Measurements from ENCODE around the gene ACSS1. TPM values are rescaled to one million over a fixed set of nuclear protein-coding genes. Genes with fewer than 3 reads are reported as not detected.

The ACSS1 gene
- total RNA-seq, 1 donor from 2014 or later = 0.27 TPM

- Mint-ChIP-seq H3K27me3 (ENCODE audit: low read depth, unreplicated experiment) (peaks cover 42% of the 10 kb centered on the region), H3K9me3 (ENCODE audit: unreplicated experiment) (peaks cover 2% of the 10 kb centered on the region), H3K36me3 (ENCODE audit: low read depth, unreplicated experiment) (no peaks in the 10 kb centered on the region), H3K4me1 (ENCODE audit: low read depth, unreplicated experiment) (peaks cover 2% of the 10 kb centered on the region), H3K4me3 (ENCODE audit: unreplicated experiment) (no peak overlapping the region), H3K27ac (ENCODE audit: unreplicated experiment) (no peak overlapping the region)
- Histone ChIP-seq H3K4me1 (ENCODE audit: insufficient read depth, low read length) (peaks cover 8% of the 10 kb centered on the region), H3K79me2 (ENCODE audit: insufficient read depth, low read length) (no peaks in the 10 kb centered on the region), H3K36me3 (ENCODE audit: insufficient read depth, low read length) (no peaks in the 10 kb centered on the region), H3K9me3 (ENCODE audit: insufficient read depth, low read depth, low read length) (no peaks in the 10 kb centered on the region), H2AFZ (ENCODE audit: low read depth, low read length) (peak overlapping the region; percentile 50), H3K4me3 (ENCODE audit: insufficient read depth, low read depth, low read length) (no peak overlapping the region), H4K20me1 (ENCODE audit: insufficient read depth, low read length) (no peaks in the 10 kb centered on the region), H3K27me3 (ENCODE audit: insufficient read depth, low read length) (peaks cover 11% of the 10 kb centered on the region), H3K4me2 (ENCODE audit: low read length) (peak overlapping the region; percentile 67), H3K27ac (ENCODE audit: low read depth, low read length) (no peak overlapping the region), H3K9ac (ENCODE audit: low read length) (no peak overlapping the region)
- FAIRE-seq = no peak
- TF ChIP-seq EZH2 (IDR thresholded peaks at IDR 0.05; ENCODE audit: insufficient read depth, low read length) (no peak), CTCF (IDR thresholded peaks at IDR 0.05; ENCODE audit: insufficient read depth, low read depth, low read length) (no peak)
- DNase-seq (ENCODE audit: low read depth) = peak; percentile 29
Measured at GRCh38 chr20:25032478-25033264, 25.3 kb downstream of the ACSS1 start.

- Mint-ChIP-seq H3K4me3 (ENCODE audit: unreplicated experiment) (no peak overlapping the region), H3K9me3 (ENCODE audit: unreplicated experiment) (peaks cover 2% of the 10 kb centered on the region), H3K36me3 (ENCODE audit: low read depth, unreplicated experiment) (no peaks in the 10 kb centered on the region), H3K4me1 (ENCODE audit: low read depth, unreplicated experiment) (peaks cover 2% of the 10 kb centered on the region), H3K27me3 (ENCODE audit: low read depth, unreplicated experiment) (peaks cover 43% of the 10 kb centered on the region), H3K27ac (ENCODE audit: unreplicated experiment) (no peak overlapping the region)
- TF ChIP-seq CTCF (IDR thresholded peaks at IDR 0.05; ENCODE audit: insufficient read depth, low read depth, low read length) (no peak), EZH2 (IDR thresholded peaks at IDR 0.05; ENCODE audit: insufficient read depth, low read length) (no peak)
- no peaks in the 10 kb centered on the region for H3K79me2 ChIP-seq (ENCODE audit: insufficient read depth, low read length)
- peaks cover 9% of the 10 kb centered on the region for H3K27me3 ChIP-seq (ENCODE audit: insufficient read depth, low read length)
- no peaks in the 10 kb centered on the region for H4K20me1 ChIP-seq (ENCODE audit: insufficient read depth, low read length)
- no peak for DNase-seq (ENCODE audit: low read depth)
- no peak overlapping the region for H2AFZ ChIP-seq (ENCODE audit: low read depth, low read length)
- no peak overlapping the region for H3K27ac ChIP-seq (ENCODE audit: low read depth, low read length)
- no peak overlapping the region for H3K9ac ChIP-seq (ENCODE audit: low read length)
- H3K36me3 ChIP-seq (ENCODE audit: insufficient read depth, low read length) = no peaks in the 10 kb centered on the region
- peak overlapping the region; percentile 67 for H3K4me2 ChIP-seq (ENCODE audit: low read length)
- H3K4me1 ChIP-seq (ENCODE audit: insufficient read depth, low read length) = peaks cover 8% of the 10 kb centered on the region
- FAIRE-seq = no peak
- H3K9me3 ChIP-seq (ENCODE audit: insufficient read depth, low read depth, low read length) = no peaks in the 10 kb centered on the region
- no peak overlapping the region for H3K4me3 ChIP-seq (ENCODE audit: insufficient read depth, low read depth, low read length)
Measured at GRCh38 chr20:25032065-25032477, 25.9 kb downstream of the ACSS1 start.

- Histone ChIP-seq H3K36me3 (ENCODE audit: insufficient read depth, low read length) (no peaks in the 10 kb centered on the region), H3K27me3 (ENCODE audit: insufficient read depth, low read length) (peaks cover 9% of the 10 kb centered on the region), H3K27ac (ENCODE audit: low read depth, low read length) (no peak overlapping the region), H3K79me2 (ENCODE audit: insufficient read depth, low read length) (no peaks in the 10 kb centered on the region), H2AFZ (ENCODE audit: low read depth, low read length) (no peak overlapping the region), H3K4me2 (ENCODE audit: low read length) (no peak overlapping the region), H3K4me1 (ENCODE audit: insufficient read depth, low read length) (peaks cover 8% of the 10 kb centered on the region), H3K9ac (ENCODE audit: low read length) (no peak overlapping the region), H3K9me3 (ENCODE audit: insufficient read depth, low read depth, low read length) (no peaks in the 10 kb centered on the region), H4K20me1 (ENCODE audit: insufficient read depth, low read length) (no peaks in the 10 kb centered on the region), H3K4me3 (ENCODE audit: insufficient read depth, low read depth, low read length) (no peak overlapping the region)
- H3K4me3 Mint-ChIP-seq (ENCODE audit: unreplicated experiment) = no peak overlapping the region
- TF ChIP-seq EZH2 (IDR thresholded peaks at IDR 0.05; ENCODE audit: insufficient read depth, low read length) (no peak), CTCF (IDR thresholded peaks at IDR 0.05; ENCODE audit: insufficient read depth, low read depth, low read length) (no peak)
- peaks cover 1% of the 10 kb centered on the region for H3K4me1 Mint-ChIP-seq (ENCODE audit: low read depth, unreplicated experiment)
- no peak overlapping the region for H3K27ac Mint-ChIP-seq (ENCODE audit: unreplicated experiment)
- no peaks in the 10 kb centered on the region for H3K36me3 Mint-ChIP-seq (ENCODE audit: low read depth, unreplicated experiment)
- FAIRE-seq (no peak), DNase-seq (ENCODE audit: low read depth) (no peak)
- H3K27me3 Mint-ChIP-seq (ENCODE audit: low read depth, unreplicated experiment) = peaks cover 51% of the 10 kb centered on the region
- H3K9me3 Mint-ChIP-seq (ENCODE audit: unreplicated experiment) = peaks cover 2% of the 10 kb centered on the region
Measured at GRCh38 chr20:25031241-25031640, 26.7 kb downstream of the ACSS1 start.

Data from astrocyte (in vitro differentiated cells and primary cell).